Measurements from ENCODE around the gene CHI3L2.
"Not testable (repeated sequence)": the region's sequence is repeated elsewhere in the genome, so short reads cannot be mapped to it uniquely, and the experiment has no call there.

Gene CHI3L2

GRCh38 chr1:111202707-111203623, 24.5 kb upstream of the CHI3L2 start:
- DNase-seq = no peak

GRCh38 chr1:111203681-111204200, 23.8 kb upstream of the CHI3L2 start:
- peak; percentile 72 to 73 for DNase-seq

- DNase-seq = peak; percentile 63 to 68
Measured at GRCh38 chr1:111204201-111204982, 23.1 kb upstream of the CHI3L2 start.

GRCh38 chr1:111204983-111205713, 22.4 kb upstream of the CHI3L2 start:
- no peak for DNase-seq

GRCh38 chr1:111205714-111206050, 21.8 kb upstream of the CHI3L2 start:
- no peak for DNase-seq

- no peak for DNase-seq
Measured at GRCh38 chr1:111208921-111209320, 18.6 kb upstream of the CHI3L2 start.

- no peak for DNase-seq
Measured at GRCh38 chr1:111209622-111210021, 17.9 kb upstream of the CHI3L2 start.

- no peak for DNase-seq
Measured at GRCh38 chr1:111211921-111212320, 15.6 kb upstream of the CHI3L2 start.

GRCh38 chr1:111212634-111213335, 14.7 kb upstream of the CHI3L2 start:
- DNase-seq = no peak

GRCh38 chr1:111213412-111213811, 14.1 kb upstream of the CHI3L2 start:
- DNase-seq = no peak

GRCh38 chr1:111214074-111214801, 13.3 kb upstream of the CHI3L2 start:
- DNase-seq = no peak

GRCh38 chr1:111214884-111215283, 12.6 kb upstream of the CHI3L2 start:
- DNase-seq = peak; percentile 67 to 68

GRCh38 chr1:111215285-111215684, 12.2 kb upstream of the CHI3L2 start:
- not testable (repeated sequence) for DNase-seq

- DNase-seq = no peak
Measured at GRCh38 chr1:111216751-111217150, 10.8 kb upstream of the CHI3L2 start.

- DNase-seq = no peak
Measured at GRCh38 chr1:111217183-111217910, 10.2 kb upstream of the CHI3L2 start.

- DNase-seq = no peak
Measured at GRCh38 chr1:111218701-111219556, 8.6 kb upstream of the CHI3L2 start.

GRCh38 chr1:111219557-111220286, 7.8 kb upstream of the CHI3L2 start:
- peak in 1 of 2 experiments; percentile 24 for DNase-seq

- DNase-seq = no peak
Measured at GRCh38 chr1:111220302-111220890, 7.1 kb upstream of the CHI3L2 start.

- DNase-seq = no peak
Measured at GRCh38 chr1:111221276-111221632, 6.3 kb upstream of the CHI3L2 start.

Measured in activated CD4-positive, alpha-beta T cell treated with anti-CD3 and anti-CD28 coated beads, Interleukin-2, amount 50 U/mL, for 4 hours (primary cell).